Measurements from ENCODE around the gene GNAQ.
"Not testable (repeated sequence)": the region's sequence is repeated elsewhere in the genome, so short reads cannot be mapped to it uniquely, and the experiment has no call there.

GNAQ gene

GRCh38 chr9:77765781-77766259 is 265.8 kb downstream of the GNAQ start:
- ATAC-seq (replicated peaks): no peak
- Mint-ChIP-seq H3K9me3 (no peaks in the 10 kb centered on the region), H3K4me3 (no peak overlapping the region), H3K27me3 (no peaks in the 10 kb centered on the region), H3K27ac (no peak overlapping the region), H3K4me1 (no peaks in the 10 kb centered on the region), H3K36me3 (no peaks in the 10 kb centered on the region)
- DNase-seq: no peak

GRCh38 chr9:77764894-77765780 is 266.5 kb downstream of the GNAQ start:
- ATAC-seq (replicated peaks) (no peak), DNase-seq (no peak)
- H3K27ac Mint-ChIP-seq: no peak overlapping the region
- H3K36me3 Mint-ChIP-seq: no peaks in the 10 kb centered on the region
- no peaks in the 10 kb centered on the region for H3K27me3 Mint-ChIP-seq
- no peaks in the 10 kb centered on the region for H3K9me3 Mint-ChIP-seq
- no peaks in the 10 kb centered on the region for H3K4me1 Mint-ChIP-seq
- no peak overlapping the region for H3K4me3 Mint-ChIP-seq

GRCh38 chr9:77763566-77763965 is 268.0 kb downstream of the GNAQ start:
- Mint-ChIP-seq H3K27me3 (no peaks in the 10 kb centered on the region), H3K36me3 (no peaks in the 10 kb centered on the region), H3K27ac (no peak overlapping the region), H3K9me3 (no peaks in the 10 kb centered on the region), H3K4me1 (no peaks in the 10 kb centered on the region), H3K4me3 (no peak overlapping the region)
- DNase-seq (no peak), ATAC-seq (replicated peaks) (no peak)

- not testable (repeated sequence) for H3K4me1 Mint-ChIP-seq; H3K9me3 Mint-ChIP-seq; H3K27me3 Mint-ChIP-seq; ATAC-seq (replicated peaks); DNase-seq; H3K4me3 Mint-ChIP-seq; H3K27ac Mint-ChIP-seq; H3K36me3 Mint-ChIP-seq
Observed at GRCh38 chr9:77760919-77761318, 270.7 kb downstream of the GNAQ start.

- no peak for ATAC-seq (replicated peaks)
- no peaks in the 10 kb centered on the region for H3K27me3 Mint-ChIP-seq
- no peak overlapping the region for H3K4me3 Mint-ChIP-seq
- H3K27ac Mint-ChIP-seq: no peak overlapping the region
- no peak for DNase-seq
- H3K36me3 Mint-ChIP-seq: no peaks in the 10 kb centered on the region
- no peaks in the 10 kb centered on the region for H3K9me3 Mint-ChIP-seq
- no peaks in the 10 kb centered on the region for H3K4me1 Mint-ChIP-seq
Observed at GRCh38 chr9:77759391-77759790, 272.2 kb downstream of the GNAQ start.

GRCh38 chr9:77756449-77756848 is 275.2 kb downstream of the GNAQ start:
- DNase-seq (no peak), ATAC-seq (replicated peaks) (no peak)
- H3K4me1 Mint-ChIP-seq: peaks cover 0 to 4% of the 10 kb centered on the region in 2 donors
- no peaks in the 10 kb centered on the region for H3K27me3 Mint-ChIP-seq
- no peaks in the 10 kb centered on the region for H3K9me3 Mint-ChIP-seq
- H3K27ac Mint-ChIP-seq: no peak overlapping the region
- no peak overlapping the region for H3K4me3 Mint-ChIP-seq
- H3K36me3 Mint-ChIP-seq: no peaks in the 10 kb centered on the region

- no peak overlapping the region for H3K4me3 Mint-ChIP-seq
- DNase-seq (no peak), ATAC-seq (replicated peaks) (no peak)
- H3K9me3 Mint-ChIP-seq: no peaks in the 10 kb centered on the region
- H3K27me3 Mint-ChIP-seq: no peaks in the 10 kb centered on the region
- H3K27ac Mint-ChIP-seq: no peak overlapping the region
- H3K4me1 Mint-ChIP-seq: peaks cover 0 to 8% of the 10 kb centered on the region in 2 donors
- no peaks in the 10 kb centered on the region for H3K36me3 Mint-ChIP-seq
Observed at GRCh38 chr9:77753180-77753579, 278.4 kb downstream of the GNAQ start.

GRCh38 chr9:77752554-77752953 is 279.1 kb downstream of the GNAQ start:
- H3K4me1 Mint-ChIP-seq: peaks cover 0 to 8% of the 10 kb centered on the region in 2 donors
- H3K36me3 Mint-ChIP-seq: no peaks in the 10 kb centered on the region
- ATAC-seq (replicated peaks): no peak

GRCh38 chr9:77751341-77752091 is 280.1 kb downstream of the GNAQ start:
- DNase-seq (no peak), ATAC-seq (replicated peaks) (peak; percentile 29 to 42)

More at GRCh38 chr9:77752554-77752953, 279.1 kb downstream of the GNAQ start:
- H3K4me3 Mint-ChIP-seq: no peak overlapping the region
- H3K27me3 Mint-ChIP-seq: no peaks in the 10 kb centered on the region
- no peaks in the 10 kb centered on the region for H3K9me3 Mint-ChIP-seq
- no peak overlapping the region for H3K27ac Mint-ChIP-seq
- no peak for DNase-seq

GRCh38 chr9:77750981-77751340 is 280.6 kb downstream of the GNAQ start:
- Mint-ChIP-seq H3K4me1 (peaks cover 0 to 8% of the 10 kb centered on the region in 2 donors), H3K36me3 (no peaks in the 10 kb centered on the region), H3K27me3 (peaks cover 0 to 5% of the 10 kb centered on the region in 2 donors), H3K4me3 (no peak overlapping the region), H3K9me3 (no peaks in the 10 kb centered on the region), H3K27ac (no peak overlapping the region)
- DNase-seq: no peak
- no peak for ATAC-seq (replicated peaks)

More at GRCh38 chr9:77751341-77752091, 280.1 kb downstream of the GNAQ start:
- H3K27me3 Mint-ChIP-seq: peaks cover 0 to 1% of the 10 kb centered on the region in 2 donors
- no peaks in the 10 kb centered on the region for H3K9me3 Mint-ChIP-seq
- H3K27ac Mint-ChIP-seq: no peak overlapping the region
- H3K36me3 Mint-ChIP-seq: no peaks in the 10 kb centered on the region
- H3K4me3 Mint-ChIP-seq: no peak overlapping the region
- peaks cover 0 to 8% of the 10 kb centered on the region in 2 donors for H3K4me1 Mint-ChIP-seq

- Mint-ChIP-seq H3K4me3 (no peak overlapping the region), H3K9me3 (no peaks in the 10 kb centered on the region), H3K27me3 (peaks cover 0 to 5% of the 10 kb centered on the region in 2 donors), H3K4me1 (peaks cover 0 to 8% of the 10 kb centered on the region in 2 donors), H3K27ac (no peak overlapping the region), H3K36me3 (no peaks in the 10 kb centered on the region)
- no peak for DNase-seq
- no peak for ATAC-seq (replicated peaks)
Observed at GRCh38 chr9:77750284-77750683, 281.3 kb downstream of the GNAQ start.

- Mint-ChIP-seq H3K27ac (no peak overlapping the region), H3K36me3 (no peaks in the 10 kb centered on the region), H3K4me3 (no peak overlapping the region), H3K9me3 (no peaks in the 10 kb centered on the region), H3K4me1 (peaks cover 0 to 8% of the 10 kb centered on the region in 2 donors), H3K27me3 (peaks cover 0 to 5% of the 10 kb centered on the region in 2 donors)
- ATAC-seq (replicated peaks) (no peak), DNase-seq (no peak)
Observed at GRCh38 chr9:77748214-77748772, 283.3 kb downstream of the GNAQ start.

GRCh38 chr9:77747163-77747562 is 284.4 kb downstream of the GNAQ start:
- H3K4me3 Mint-ChIP-seq: no peak overlapping the region
- H3K27ac Mint-ChIP-seq: no peak overlapping the region
- no peaks in the 10 kb centered on the region for H3K9me3 Mint-ChIP-seq
- DNase-seq (no peak), ATAC-seq (replicated peaks) (no peak)
- peaks cover 0 to 8% of the 10 kb centered on the region in 2 donors for H3K4me1 Mint-ChIP-seq
- H3K36me3 Mint-ChIP-seq: no peaks in the 10 kb centered on the region
- H3K27me3 Mint-ChIP-seq: peaks cover 0 to 5% of the 10 kb centered on the region in 2 donors

- H3K27me3 Mint-ChIP-seq: peaks cover 0 to 5% of the 10 kb centered on the region in 2 donors
- ATAC-seq (replicated peaks) (no peak), DNase-seq (no peak)
- no peak overlapping the region for H3K27ac Mint-ChIP-seq
- no peaks in the 10 kb centered on the region for H3K9me3 Mint-ChIP-seq
- no peak overlapping the region for H3K4me3 Mint-ChIP-seq
- no peaks in the 10 kb centered on the region for H3K4me1 Mint-ChIP-seq
- no peaks in the 10 kb centered on the region for H3K36me3 Mint-ChIP-seq
Observed at GRCh38 chr9:77744841-77745430, 286.7 kb downstream of the GNAQ start.
